Common myeloid progenitor, CD34-positive (primary cell): ENCODE measurements around the gene GARIN3. TPM values are rescaled to one million over a fixed set of nuclear protein-coding genes. Genes with fewer than 3 reads are reported as not detected.

Source experiments
- CTCF ChIA-PET: fragments of 350-600 bp; sonication (Branson Sonifier 250); formaldehyde crosslinking; loops from one replicate; lab custom pipeline; 2021; ENCODE audit warnings: antibody characterized with exemption; lab: Charles Lee
- POLR2A ChIA-PET: fragments of 350-600 bp; sonication (Branson Sonifier 250); formaldehyde crosslinking; loops from one replicate; lab custom pipeline; 2021; ENCODE audit warnings: antibody characterized with exemption; lab: Charles Lee
- DNase-seq, 3 donors: peaks; one replicate each; pipeline versions ENCODE4 v3.0.0 to v3.0.0-alpha.2; 2013
- H3K27ac ChIP-seq, 2 experiments: 1 replicate in 1 of 2; 2 replicates in 1 of 2; pipeline ENCODE4 v1.7.0; 2013; ENCODE audit warnings: inconsistent platforms in 2 of 2, low read length in 2 of 2, mild to moderate bottlenecking in 2 of 2, low read depth in 1 of 2, moderate library complexity in 1 of 2; ENCODE audit not compliant: severe bottlenecking in 2 of 2, insufficient read depth in 1 of 2, poor library complexity in 1 of 2
- H3K27me3 ChIP-seq, 5 experiments: replicated peaks in 2 of 5; 1 replicate in 3 of 5; 2 replicates in 2 of 5; pipeline versions ENCODE4 v1.6.1 to v1.7.0; 2013; ENCODE audit warnings: low read length in 4 of 5, mild to moderate bottlenecking in 2 of 5, moderate library complexity in 2 of 5, inconsistent platforms in 1 of 5; ENCODE audit not compliant: insufficient read depth in 5 of 5, control insufficient read depth in 4 of 5
- H3K36me3 ChIP-seq, 4 experiments: 1 replicate in 2 of 4; 2 replicates in 2 of 4; pipeline versions ENCODE4 v1.6.1 to v1.7.0; 2013; ENCODE audit warnings: low read length in 3 of 4, control low read depth in 1 of 4, mild to moderate bottlenecking in 1 of 4; ENCODE audit not compliant: control insufficient read depth in 4 of 4, insufficient read depth in 4 of 4
- H3K4me1 ChIP-seq, 4 experiments: 1 replicate in 3 of 4; 2 replicates in 1 of 4; pipeline versions ENCODE4 v1.6.1 to v1.7.1; 2013; ENCODE audit warnings: low read length in 3 of 4, mild to moderate bottlenecking in 3 of 4, control low read depth in 1 of 4, inconsistent platforms in 1 of 4, moderate library complexity in 1 of 4; ENCODE audit not compliant: control insufficient read depth in 4 of 4, insufficient read depth in 4 of 4; ENCODE audit errors: control extremely low read depth in 1 of 4
- H3K4me3 ChIP-seq, 7 experiments: 1 replicate in 4 of 7; 2 replicates in 3 of 7; pipeline versions ENCODE4 v1.5.1 to v1.7.0; 2013; ENCODE audit warnings: mild to moderate bottlenecking in 7 of 7, low read length in 6 of 7, moderate library complexity in 6 of 7, inconsistent platforms in 2 of 7, low read depth in 2 of 7, control low read depth in 1 of 7; ENCODE audit not compliant: insufficient read depth in 4 of 7, control insufficient read depth in 1 of 7; ENCODE audit errors: extremely low read depth in 1 of 7
- H3K9me3 ChIP-seq, 5 experiments: 1 replicate in 4 of 5; 2 replicates in 1 of 5; pipeline versions ENCODE4 v1.6.1 to v1.7.1; 2013; ENCODE audit warnings: low read length in 4 of 5, mild to moderate bottlenecking in 2 of 5, inconsistent platforms in 1 of 5, low read depth in 1 of 5, moderate library complexity in 1 of 5; ENCODE audit not compliant: control insufficient read depth in 4 of 5, insufficient read depth in 2 of 5; ENCODE audit errors: control extremely low read depth in 1 of 5
- WGBS: methylation state at CpG from one replicate; pipeline ENCODE4 v1.1.5; 2013; ENCODE audit not compliant: insufficient coverage; 5-methylcytosine and 5-hydroxymethylcytosine counted together
- polyA plus RNA-seq: library from polyadenylated mRNA; unstranded; fragments of 120-200 nt; gene quantifications from one replicate; pipeline ENCODE4 v1.2.1, GENCODE V29; 2013

Gene GARIN3
- polyA plus RNA-seq, result not detected

DNA sequence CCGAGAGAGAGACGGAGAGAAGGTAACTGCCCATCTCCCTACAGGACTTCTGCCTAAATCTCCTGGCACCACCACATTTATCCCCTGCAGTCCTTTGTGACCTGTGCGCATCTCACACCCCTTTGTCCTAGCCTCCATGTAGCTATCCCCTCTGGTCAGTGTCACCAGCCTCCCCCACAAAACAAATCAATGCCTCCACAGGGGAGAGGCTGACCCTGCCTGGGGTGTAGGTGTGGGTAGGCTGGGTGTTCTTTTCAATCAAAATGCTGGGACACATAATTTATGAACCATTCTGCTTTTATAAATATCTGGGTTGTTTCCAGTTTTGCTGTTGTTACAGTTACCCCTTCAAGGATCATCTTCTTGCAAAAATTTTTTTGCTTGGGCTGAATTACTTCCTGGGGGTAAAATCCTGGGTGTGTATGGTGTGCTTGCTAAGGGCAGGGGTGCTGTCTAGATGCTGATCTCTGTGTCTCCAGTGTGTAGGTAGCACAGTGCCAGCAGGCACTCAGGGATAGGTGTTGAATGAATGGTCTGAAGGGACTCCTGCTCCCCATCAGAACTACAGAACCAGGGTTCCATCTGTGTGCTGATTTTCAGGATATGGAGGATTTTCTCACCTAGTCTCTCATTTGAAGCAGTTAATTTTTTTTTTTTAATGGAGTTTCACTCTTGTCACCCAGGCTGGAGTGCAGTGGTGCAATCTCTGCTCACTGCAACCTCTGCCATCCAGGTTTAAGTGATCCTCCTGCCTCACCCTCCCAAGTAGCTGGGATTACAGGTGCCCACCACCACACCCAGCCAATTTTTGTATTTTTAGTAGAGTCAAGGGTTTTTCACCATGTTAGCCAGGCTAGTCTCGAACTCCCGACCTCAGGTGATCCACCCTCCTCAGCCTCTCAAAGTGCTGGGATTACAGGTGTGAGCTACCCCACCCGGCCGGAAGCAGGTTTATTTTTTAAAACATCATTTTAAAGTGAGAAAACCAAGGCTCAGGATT is at the start of gene GARIN3:
Gene GARIN3 (minus strand): TSS at position 51 of the 1,000 bp plus-strand sequence. CDS start 96 bp downstream, outside the sequence.
- no peak within 1 kb of the TSS for H3K27ac ChIP-seq
- 90% methylated on average over 6 of the region's 7 CpGs for WGBS
- H3K4me3 ChIP-seq, result no peak within 1 kb of the TSS
- POLR2A ChIA-PET, result no interaction called here
- CTCF ChIA-PET, result interaction anchor here (1.1 to 2.3 kb wide), 4 partner anchors 11 to 147 kb away, joined by 3 to 5 read pairs (median 4); partner anchors contain the start of gene ITK
- H3K27me3 ChIP-seq, result no peaks in the 10 kb centered on the region
- H3K4me1 ChIP-seq, result no peaks in the 10 kb centered on the region
- H3K9me3 ChIP-seq, result peaks cover 0 to 2% (median 0%) of the 10 kb centered on the region in 5 experiments
- DNase-seq, result no peak
- no peaks in the 10 kb centered on the region for H3K36me3 ChIP-seq

DNA sequence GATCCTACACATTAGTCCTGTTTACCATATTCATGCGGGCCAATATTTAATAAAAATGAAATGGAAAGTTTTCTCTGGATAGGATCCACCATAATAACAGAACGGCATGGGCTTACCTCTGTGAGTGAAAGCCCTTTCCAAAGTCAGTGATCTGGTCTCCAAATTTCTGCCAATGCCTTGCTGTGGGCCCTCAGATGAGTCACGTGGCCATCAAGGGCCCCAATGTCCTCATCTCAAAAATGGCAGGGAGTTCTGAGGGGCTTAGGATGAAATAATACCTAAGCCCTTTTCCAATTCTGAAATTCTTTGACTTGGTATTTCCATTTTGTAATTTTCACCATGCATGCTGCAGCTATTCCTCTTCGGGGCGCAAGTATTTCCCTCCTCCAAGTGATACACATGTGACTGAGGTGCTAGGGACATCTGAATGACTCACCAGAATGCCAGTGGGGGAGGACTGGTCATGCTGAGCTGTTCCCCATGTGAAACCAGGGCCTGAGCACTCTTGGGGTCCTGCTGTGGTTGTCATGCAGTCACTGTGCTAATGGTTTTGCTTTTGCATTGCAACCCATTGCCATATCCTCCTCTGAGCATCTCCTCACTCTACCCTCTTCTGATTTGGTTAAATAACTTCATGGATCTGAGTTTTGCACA is 49.6 kb upstream of the GARIN3 start:
- Histone ChIP-seq H3K4me1 (peaks cover 0 to 30% (median 16%) of the 10 kb centered on the region in 4 experiments), H3K9me3 (no peaks in the 10 kb centered on the region), H3K27me3 (no peaks in the 10 kb centered on the region), H3K4me3 (no peak overlapping the region), H3K27ac (no peak overlapping the region), H3K36me3 (no peaks in the 10 kb centered on the region)
- CTCF ChIA-PET, result interaction anchor here (0.9 to 2.1 kb wide), 2 partner anchors 38 to 47 kb away, joined by 3 to 7 read pairs; no protein-coding TSS in a partner anchor
- WGBS, result 95% methylated on average over 5 of the region's 5 CpGs
- no peak for DNase-seq
- POLR2A ChIA-PET, result no interaction called here

DNA sequence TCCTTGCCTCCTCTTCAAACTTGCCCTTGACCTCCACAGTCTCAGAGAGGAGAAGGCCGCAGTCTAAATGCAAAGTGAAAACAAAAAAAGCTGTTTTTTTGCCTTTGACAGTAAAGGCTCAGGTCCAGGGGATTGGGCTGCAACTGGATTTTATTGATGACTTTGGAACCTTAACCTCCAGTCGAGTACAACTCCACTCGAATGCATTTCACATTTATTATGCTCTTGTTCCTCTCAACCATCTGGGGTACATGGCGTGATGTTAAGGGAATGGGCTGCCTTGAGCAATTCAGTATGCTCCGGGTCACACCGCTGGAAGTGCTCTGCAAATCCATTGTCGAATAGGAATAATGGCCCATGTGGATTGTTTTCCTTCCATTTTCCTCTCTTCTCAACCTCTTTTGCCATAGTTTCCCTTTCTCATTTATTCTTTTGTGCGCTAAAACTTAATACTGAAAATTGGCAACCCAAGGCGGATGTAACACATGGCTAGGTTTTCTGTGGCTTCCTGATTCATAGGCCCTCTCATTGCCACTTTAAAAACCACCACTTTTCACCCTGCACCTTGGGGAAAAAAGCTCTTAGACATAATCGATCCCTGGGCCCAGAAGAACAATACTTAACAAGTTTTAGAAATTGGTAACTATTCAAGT is 48.9 kb upstream of the GARIN3 start:
- Histone ChIP-seq H3K36me3 (no peaks in the 10 kb centered on the region), H3K4me3 (no peak overlapping the region), H3K4me1 (peaks cover 0 to 30% (median 16%) of the 10 kb centered on the region in 4 experiments), H3K27me3 (no peaks in the 10 kb centered on the region), H3K27ac (no peak overlapping the region), H3K9me3 (no peaks in the 10 kb centered on the region)
- WGBS, result 82% methylated on average over 5 of the region's 10 CpGs
- CTCF ChIA-PET, result no interaction called here
- POLR2A ChIA-PET, result no interaction called here
- DNase-seq, result peak in 1 of 3 donors; percentile 43

DNA sequence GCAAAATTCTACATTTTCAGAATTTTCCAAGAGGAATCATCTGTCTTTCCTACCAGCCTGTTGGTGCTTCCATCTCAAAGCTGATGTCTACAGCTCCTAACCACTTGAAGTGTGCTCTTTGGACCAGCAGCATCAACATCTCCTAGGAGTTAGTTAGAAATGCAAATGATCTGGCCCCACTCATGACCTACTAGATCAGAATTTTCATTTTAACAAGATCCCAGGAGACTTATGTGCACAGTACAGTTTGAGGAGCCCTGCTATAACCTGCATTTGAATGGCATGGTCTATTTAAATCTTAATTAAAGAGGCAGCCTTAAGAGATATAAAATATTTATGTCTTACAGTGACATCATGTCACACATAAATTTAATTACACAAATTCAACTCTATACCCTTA is 48.4 kb upstream of the GARIN3 start:
- H3K27ac ChIP-seq, result no peak overlapping the region
- no peaks in the 10 kb centered on the region for H3K27me3 ChIP-seq
- CTCF ChIA-PET, result no interaction called here
- no peak for DNase-seq
- POLR2A ChIA-PET, result no interaction called here
- no peaks in the 10 kb centered on the region for H3K9me3 ChIP-seq
- no peak overlapping the region for H3K4me3 ChIP-seq
- no peaks in the 10 kb centered on the region for H3K36me3 ChIP-seq
- H3K4me1 ChIP-seq, result peaks cover 0 to 27% (median 16%) of the 10 kb centered on the region in 4 experiments

DNA sequence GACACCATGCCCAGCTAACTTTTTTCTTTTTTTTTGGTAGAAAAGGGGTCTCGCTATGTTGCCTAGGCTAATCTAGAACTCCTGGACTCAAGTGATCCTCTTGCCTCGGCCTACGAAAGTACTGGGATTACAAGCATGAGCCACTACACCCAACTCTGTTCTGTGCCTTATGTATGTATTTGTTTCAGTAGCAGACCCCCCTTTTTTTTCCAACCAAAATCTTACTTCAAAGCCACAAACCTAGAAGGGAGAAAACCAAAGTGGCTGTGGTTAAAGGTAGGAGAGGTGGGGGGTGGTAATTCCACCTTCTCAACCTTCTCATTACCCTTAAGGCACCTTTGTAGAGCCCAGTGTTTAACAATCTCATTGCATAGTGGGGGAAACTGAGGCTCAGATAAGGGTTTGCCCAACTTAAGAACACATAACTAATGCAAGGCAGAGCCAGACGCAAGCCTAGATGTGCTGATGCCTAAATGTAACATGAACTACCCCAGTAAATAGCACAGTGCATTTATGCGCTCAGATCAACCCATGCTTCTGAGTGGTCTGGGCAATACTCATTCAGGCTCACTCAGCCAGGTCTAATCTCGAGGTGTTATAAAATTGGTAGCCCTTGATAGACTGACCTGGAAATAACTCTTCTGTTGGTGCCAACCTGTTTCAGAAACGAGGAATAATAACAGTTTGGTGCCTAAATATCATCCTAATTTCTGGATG is 47.6 kb upstream of the GARIN3 start:
- no peaks in the 10 kb centered on the region for H3K27me3 ChIP-seq
- H3K4me3 ChIP-seq, result no peak overlapping the region
- DNase-seq, result no peak
- POLR2A ChIA-PET, result no interaction called here
- H3K27ac ChIP-seq, result no peak overlapping the region
- H3K36me3 ChIP-seq, result no peaks in the 10 kb centered on the region
- 100% methylated on average over 4 of the region's 7 CpGs for WGBS
- peaks cover 0 to 26% (median 16%) of the 10 kb centered on the region in 4 experiments for H3K4me1 ChIP-seq
- no peaks in the 10 kb centered on the region for H3K9me3 ChIP-seq
- CTCF ChIA-PET, result no interaction called here

DNA sequence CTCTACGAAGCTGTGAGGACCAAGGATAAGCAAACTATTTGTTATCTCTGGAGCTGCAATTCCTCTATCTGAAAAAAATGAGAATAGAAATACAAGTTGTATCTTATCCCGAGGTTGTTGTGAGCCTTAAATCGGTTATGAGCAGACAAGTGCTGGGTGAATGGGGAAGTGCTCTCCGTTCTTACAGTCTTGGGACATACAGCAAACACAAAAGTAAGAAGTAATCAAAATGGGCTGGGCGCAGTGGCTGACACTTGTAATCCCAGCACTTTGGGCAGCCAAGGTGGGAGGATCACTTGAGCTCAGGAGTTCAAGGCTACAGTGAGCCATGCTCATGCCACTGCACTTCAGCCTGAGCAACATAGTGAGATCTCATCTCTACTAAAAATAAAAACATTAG is 46.2 kb upstream of the GARIN3 start:
- Histone ChIP-seq H3K36me3 (no peaks in the 10 kb centered on the region), H3K27ac (no peak overlapping the region), H3K4me3 (no peak overlapping the region), H3K27me3 (no peaks in the 10 kb centered on the region), H3K9me3 (no peaks in the 10 kb centered on the region), H3K4me1 (peaks cover 0 to 17% (median 8%) of the 10 kb centered on the region in 4 experiments)
- ChIA-PET CTCF (no interaction called here), POLR2A (no interaction called here)
- whole genome bisulfite sequencing, result 79% methylated on average over 5 of the region's 5 CpGs
- DNase-seq, result peak in 1 of 3 donors; percentile 33
